Vein endothelial cell (primary cell): ENCODE results near the gene EFCAB13. TPM values are rescaled to one million over a fixed set of nuclear protein-coding genes. Genes with fewer than 3 reads are reported as not detected.

ENCODE experiments used
- total RNA-seq: library from RNA; depleted of rRNA; stranded (reverse); fragments of >200 nt; gene quantifications from 2 replicates; pipeline ENCODE4 v1.2.3, GENCODE V29; 2012

EFCAB13 gene, protein sequence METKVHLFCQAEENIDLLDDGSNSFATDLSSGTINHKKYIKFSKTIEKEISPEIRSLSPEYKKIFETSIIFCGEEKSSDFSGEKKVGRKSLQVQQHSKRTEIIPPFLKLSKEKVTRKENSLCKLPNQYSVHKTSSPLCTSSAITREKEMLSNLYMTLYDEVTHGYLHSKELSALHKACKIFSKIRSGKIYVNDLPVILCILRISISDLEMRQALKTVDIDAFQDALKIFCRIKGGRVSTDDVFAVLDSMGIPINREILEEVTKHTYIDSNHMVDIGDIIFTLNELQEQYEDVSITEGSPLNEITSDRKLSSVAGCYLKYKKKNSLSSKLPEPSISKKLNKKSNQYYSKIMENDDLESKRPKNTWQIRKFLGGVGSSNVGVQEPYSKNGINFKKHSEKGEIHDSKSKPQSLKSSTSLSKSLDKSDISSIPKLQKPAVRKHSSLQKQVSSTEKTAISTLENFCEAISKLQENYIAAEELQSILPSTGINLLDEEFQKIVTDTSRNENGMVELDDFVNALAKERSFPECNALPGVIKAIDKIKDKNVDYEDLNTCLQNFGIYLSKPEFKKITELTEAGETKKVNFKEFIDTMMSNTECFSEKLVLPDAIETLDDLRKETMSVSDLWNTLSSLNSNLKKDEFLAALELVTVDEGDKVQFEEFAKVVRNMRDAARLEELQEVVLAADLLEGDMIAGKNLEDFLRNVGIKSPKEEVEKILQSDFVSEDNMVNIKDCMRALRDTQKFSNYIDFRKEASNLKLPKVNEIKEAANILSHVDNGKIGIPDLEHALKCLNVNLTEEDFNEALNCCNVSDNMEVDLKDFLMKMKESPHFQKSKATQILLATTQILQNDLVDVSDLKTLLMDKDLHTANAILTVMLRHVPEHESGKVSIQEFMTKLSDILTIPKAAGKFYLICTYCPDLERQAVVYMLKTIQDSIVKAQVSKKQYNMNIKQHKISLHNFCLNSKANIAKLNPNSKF
- 4.6 and 5.2 TPM in 2 replicates for total RNA-seq

GRCh38 chr17:47323382-47324223, at the start of gene EFCAB13:
Gene EFCAB13 (plus strand): TSS chr17:47323955. CDS start chr17:47328354, 4,399 bp downstream.

Other genes with a start within 250 kb of the EFCAB13 start
- 118 and 150 TPM in 2 replicates for gene CDC27, start 134.7 kb upstream of the EFCAB13 start, total RNA-seq
- gene MYL4, start 114.6 kb upstream of the EFCAB13 start, total RNA-seq, result 1.5 and 2.0 TPM in 2 replicates
- 129 and 138 TPM in 2 replicates for gene ITGB3, start 70.1 kb upstream of the EFCAB13 start, total RNA-seq
- gene NPEPPS, start 207.2 kb downstream of the EFCAB13 start, total RNA-seq, result 67.3 and 75.8 TPM in 2 replicates